Neutrophil (primary cell): ENCODE measurements around the gene C11orf54.
A peak's percentile ranks its signal among the peaks of the same experiment; 100 is the strongest.

Source experiments
- H3K27ac ChIP-seq: fragments of 200-600 bp; sonication (generic); 2 replicates; pipeline ENCODE4 v1.5.1; 2016; ENCODE audit warnings: mild to moderate bottlenecking, moderate library complexity
- H3K27me3 ChIP-seq: fragments of 200-600 bp; sonication (generic); 2 replicates; pipeline ENCODE4 v1.6.0; 2016; ENCODE audit warnings: mild to moderate bottlenecking
- H3K36me3 ChIP-seq: fragments of 200-600 bp; sonication (generic); 2 replicates; pipeline ENCODE4 v1.5.1; 2017
- H3K4me1 ChIP-seq, 2 experiments: fragments of 200-600 bp in 1 of 2; sonication (generic) in 1 of 2; 1 replicate in 1 of 2; 2 replicates in 1 of 2; pipeline versions ENCODE4 v1.5.1 to v1.6.1; 2013 to 2016; ENCODE audit warnings: low read depth in 1 of 2, low read length in 1 of 2, mild to moderate bottlenecking in 1 of 2, moderate library complexity in 1 of 2; ENCODE audit not compliant: control insufficient read depth in 1 of 2, insufficient read depth in 1 of 2
- H3K4me3 ChIP-seq, 2 experiments: fragments of 200-600 bp in 1 of 2; sonication (generic) in 1 of 2; 1 replicate in 1 of 2; 2 replicates in 1 of 2; pipeline ENCODE4 v1.5.1; 2013 to 2016; ENCODE audit warnings: low read depth in 1 of 2, low read length in 1 of 2, mild to moderate bottlenecking in 1 of 2, moderate library complexity in 1 of 2
- H3K9me3 ChIP-seq: fragments of 200-600 bp; sonication (generic); 2 replicates; pipeline ENCODE4 v1.5.1; 2016
- TF ChIP-seq, protein P1 (sequence below): fragments of 200-600 bp; sonication (generic); IDR thresholded peaks from 2 replicates; pipeline ENCODE4 v1.5.1; 2016; ENCODE audit warnings: antibody characterized with exemption

C11orf54 gene

DNA sequence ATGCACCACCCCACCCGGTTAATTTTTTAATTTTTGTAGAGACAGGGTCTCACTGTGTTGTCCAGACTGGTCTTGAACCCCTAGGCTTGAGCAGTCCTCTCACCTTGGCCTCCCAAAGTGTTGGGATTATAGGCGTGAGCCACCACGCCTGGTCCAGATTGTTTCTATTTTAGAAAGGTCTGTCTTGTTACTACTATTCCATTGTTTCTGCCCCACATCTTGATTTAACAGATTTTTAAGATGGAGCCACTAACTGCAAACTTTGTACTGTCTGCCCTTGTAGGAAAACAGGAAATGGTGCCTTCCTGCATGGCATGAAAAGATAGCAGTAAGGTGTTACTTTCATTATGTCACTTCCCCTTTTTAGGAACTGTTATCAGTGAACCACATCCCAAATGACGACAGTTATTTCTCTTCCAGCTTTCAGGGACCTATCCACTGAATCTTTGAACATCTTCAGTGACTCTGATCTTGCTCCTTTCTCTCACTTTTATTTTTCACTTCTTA is 23.4 kb upstream of the C11orf54 start:
- Histone ChIP-seq H3K27ac (peak overlapping the region; percentile 91), H3K36me3 (peaks cover 16% of the 10 kb centered on the region)

DNA sequence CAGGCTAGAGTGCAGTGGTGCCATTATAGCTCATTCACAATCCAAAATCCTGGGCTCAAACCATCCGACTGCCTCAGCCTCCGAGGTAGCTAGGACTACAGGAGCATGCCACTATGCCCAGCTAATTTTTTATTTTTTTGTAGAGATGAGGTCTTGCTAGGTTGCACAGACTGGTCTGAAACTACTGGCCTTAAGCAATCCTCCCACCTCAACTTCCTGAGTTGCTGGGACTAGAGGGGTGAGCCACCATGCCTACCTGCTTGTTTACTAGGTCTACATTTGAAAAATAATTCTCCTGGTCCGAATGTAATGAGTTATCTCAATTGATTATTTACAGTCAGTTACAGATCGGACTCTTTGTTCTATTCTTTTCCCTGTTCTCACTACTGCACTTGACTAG is 22.2 kb upstream of the C11orf54 start:
- Histone ChIP-seq H3K9me3 (no peaks in the 10 kb centered on the region), H3K36me3 (peaks cover 23% of the 10 kb centered on the region), H3K27ac (peak overlapping the region; percentile 91), H3K27me3 (no peaks in the 10 kb centered on the region), H3K4me1 (peaks cover 31 to 37% of the 10 kb centered on the region in 2 experiments), H3K4me3 (peak overlapping the region in 1 of 2 experiments; percentile 2)
- TF ChIP-seq, protein P1, sequence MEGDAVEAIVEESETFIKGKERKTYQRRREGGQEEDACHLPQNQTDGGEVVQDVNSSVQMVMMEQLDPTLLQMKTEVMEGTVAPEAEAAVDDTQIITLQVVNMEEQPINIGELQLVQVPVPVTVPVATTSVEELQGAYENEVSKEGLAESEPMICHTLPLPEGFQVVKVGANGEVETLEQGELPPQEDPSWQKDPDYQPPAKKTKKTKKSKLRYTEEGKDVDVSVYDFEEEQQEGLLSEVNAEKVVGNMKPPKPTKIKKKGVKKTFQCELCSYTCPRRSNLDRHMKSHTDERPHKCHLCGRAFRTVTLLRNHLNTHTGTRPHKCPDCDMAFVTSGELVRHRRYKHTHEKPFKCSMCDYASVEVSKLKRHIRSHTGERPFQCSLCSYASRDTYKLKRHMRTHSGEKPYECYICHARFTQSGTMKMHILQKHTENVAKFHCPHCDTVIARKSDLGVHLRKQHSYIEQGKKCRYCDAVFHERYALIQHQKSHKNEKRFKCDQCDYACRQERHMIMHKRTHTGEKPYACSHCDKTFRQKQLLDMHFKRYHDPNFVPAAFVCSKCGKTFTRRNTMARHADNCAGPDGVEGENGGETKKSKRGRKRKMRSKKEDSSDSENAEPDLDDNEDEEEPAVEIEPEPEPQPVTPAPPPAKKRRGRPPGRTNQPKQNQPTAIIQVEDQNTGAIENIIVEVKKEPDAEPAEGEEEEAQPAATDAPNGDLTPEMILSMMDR, result no peak

More for the DNA sequence above, 23.4 kb upstream of the C11orf54 start:
- TF ChIP-seq, protein P1, result no peak
- Histone ChIP-seq H3K9me3 (no peaks in the 10 kb centered on the region), H3K4me3 (peak overlapping the region; percentile 53 to 58), H3K4me1 (peaks cover 31 to 37% of the 10 kb centered on the region in 2 experiments), H3K27me3 (no peaks in the 10 kb centered on the region)

DNA sequence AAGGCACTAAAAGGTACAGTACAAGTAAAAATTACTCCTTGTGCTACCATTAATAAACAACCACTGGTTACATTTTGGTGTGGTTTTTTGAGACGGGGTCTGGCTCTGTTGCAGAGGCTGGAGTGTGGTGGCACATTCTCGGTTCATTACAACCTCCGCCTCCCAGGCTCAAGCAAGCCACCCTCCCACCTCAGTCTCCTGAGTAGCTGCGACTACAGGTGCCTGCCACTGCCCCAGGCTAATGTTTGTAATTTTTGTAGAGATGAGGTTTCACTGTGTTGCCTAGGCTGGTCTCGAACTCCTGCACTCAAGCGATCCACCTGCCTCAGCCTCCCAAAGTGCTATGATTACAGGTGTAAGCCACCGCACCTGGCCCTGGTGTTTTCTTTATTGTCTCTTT is 20.9 kb upstream of the C11orf54 start:
- TF ChIP-seq, protein P1, result no peak
- H3K36me3 ChIP-seq, result peaks cover 30% of the 10 kb centered on the region
- no peaks in the 10 kb centered on the region for H3K9me3 ChIP-seq

DNA sequence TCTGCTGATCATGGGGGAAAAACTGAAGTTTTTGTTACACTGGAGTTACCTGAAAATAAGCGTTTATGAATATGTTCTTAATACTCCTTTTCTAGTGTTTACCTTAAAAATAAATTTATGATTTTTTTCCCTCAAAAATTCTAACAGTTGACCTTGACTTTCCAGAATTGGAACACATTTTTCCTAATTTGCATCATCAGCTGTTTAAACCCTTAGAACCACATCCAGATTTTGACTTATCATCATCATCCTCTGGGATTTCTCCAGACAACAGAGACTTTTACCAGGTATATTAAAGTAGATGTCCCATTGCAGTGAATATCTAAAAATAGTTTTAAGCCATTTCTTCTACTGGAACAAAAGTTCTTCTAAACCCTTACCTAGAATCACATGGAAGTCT is 17.4 kb upstream of the C11orf54 start:
- no peaks in the 10 kb centered on the region for H3K9me3 ChIP-seq
- H3K36me3 ChIP-seq, result peaks cover 62% of the 10 kb centered on the region
- H3K4me3 ChIP-seq, result no peak overlapping the region
- H3K4me1 ChIP-seq, result peaks cover 11 to 16% of the 10 kb centered on the region in 2 experiments
- H3K27ac ChIP-seq, result no peak overlapping the region
- H3K27me3 ChIP-seq, result no peaks in the 10 kb centered on the region
- TF ChIP-seq, protein P1, result no peak

More for the DNA sequence above, 20.9 kb upstream of the C11orf54 start:
- Histone ChIP-seq H3K27ac (peak overlapping the region; percentile 91), H3K4me1 (peaks cover 31 to 37% of the 10 kb centered on the region in 2 experiments), H3K27me3 (no peaks in the 10 kb centered on the region), H3K4me3 (no peak overlapping the region)

DNA sequence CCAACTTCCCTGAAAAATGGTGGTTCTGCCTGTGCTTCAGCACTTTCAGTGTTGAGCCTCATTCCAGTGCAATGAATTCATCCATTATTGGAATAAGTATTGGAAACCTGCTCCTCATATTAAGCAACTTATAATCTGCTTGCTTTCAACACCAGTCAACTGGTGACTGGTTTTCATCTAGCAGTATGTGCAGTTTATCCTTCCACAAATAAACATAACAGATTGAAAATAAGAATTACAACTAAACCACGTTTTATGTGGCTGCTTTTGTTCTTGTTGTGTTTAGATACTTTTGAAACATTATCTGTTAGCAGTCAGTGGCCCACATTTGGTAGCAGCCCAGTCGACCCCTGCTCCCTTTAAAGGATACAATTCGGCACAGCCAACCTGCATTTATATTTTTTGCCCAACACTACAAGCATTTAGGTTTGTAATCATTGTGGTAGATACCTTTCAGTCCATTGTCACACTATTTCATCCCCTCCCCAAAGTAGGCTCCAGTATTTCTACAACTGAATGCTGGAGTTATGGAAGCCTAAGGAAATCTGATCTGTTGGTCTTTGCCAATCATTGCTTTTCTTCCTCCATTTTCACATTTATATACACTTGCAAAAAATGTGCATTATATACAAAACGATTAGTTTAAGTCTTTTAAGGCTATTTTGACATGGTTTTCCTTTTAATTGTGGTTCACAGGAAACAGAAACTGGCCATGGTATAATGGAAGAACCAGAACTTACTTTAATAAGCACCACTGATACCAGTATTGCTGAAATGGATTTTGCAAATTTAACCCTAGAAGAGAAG is 13.3 kb upstream of the C11orf54 start:
- H3K27me3 ChIP-seq, result no peaks in the 10 kb centered on the region
- peaks cover 86% of the 10 kb centered on the region for H3K36me3 ChIP-seq
- no peaks in the 10 kb centered on the region for H3K9me3 ChIP-seq
- H3K4me1 ChIP-seq, result peaks cover 0 to 6% of the 10 kb centered on the region in 2 experiments
- peak overlapping the region; percentile 28 for H3K27ac ChIP-seq
- TF ChIP-seq, protein P1, result no peak
- H3K4me3 ChIP-seq, result no peak overlapping the region
